Measurements from ENCODE around the gene APOBEC2. TPM values are rescaled to one million over a fixed set of nuclear protein-coding genes. Genes with fewer than 3 reads are reported as not detected.

APOBEC2 gene
- total RNA-seq, 1 experiment from 2014 or later = 4.8 TPM

GRCh38 chr6:41078101-41078500 lies 25.1 kb downstream of the APOBEC2 start:
- intact Hi-C loops (cut with micrococcal nuclease; ENCODE audit: unreplicated experiment) = no loop called here
- DNase-seq = no peak
- no peaks in the 10 kb centered on the region for H3K27me3 ChIP-seq (replicated peaks; ENCODE audit: control insufficient read depth, insufficient read depth, low read length)
- H3K4me1 ChIP-seq = 0 out of 2 replicates have a peak, but pooled peaks cover 8% of the 10 kb centered on the region
- no TSS peak for BruUV-seq (replicated peaks)
- TF ChIP-seq CTCF (IDR thresholded peaks at IDR 0.05; ENCODE audit: insufficient read depth in 1 of 2, low read depth in 1 of 2, low read length in 1 of 2, severe bottlenecking in 1 of 2, unreplicated experiment in 1 of 2) = no peak
- no peaks in the 10 kb centered on the region for H3K9me3 ChIP-seq
- Mint-ChIP-seq H3K4me3 (ENCODE audit: unreplicated experiment) (no peak overlapping the region), H3K27me3 (ENCODE audit: insufficient read depth, unreplicated experiment) (no peaks in the 10 kb centered on the region), H3K27ac (ENCODE audit: unreplicated experiment) (no peak overlapping the region), H3K4me1 (ENCODE audit: low read depth, unreplicated experiment) (peaks cover 18% of the 10 kb centered on the region), H3K9me3 (ENCODE audit: unreplicated experiment) (no peaks in the 10 kb centered on the region), H3K36me3 (ENCODE audit: insufficient read depth, unreplicated experiment) (peaks cover 46% of the 10 kb centered on the region)
- ChIA-PET POLR2A (no interaction called here), CTCF (no interaction called here)
- H3K36me3 ChIP-seq (ENCODE audit: control insufficient read depth, insufficient read depth, low read length) = peaks cover 4% of the 10 kb centered on the region; the same call in 1 of the 2 replicates
- H3K4me3 ChIP-seq (ENCODE audit: low read depth, low read length) = no peak overlapping the region

GRCh38 chr6:41079080-41079479 lies 26.1 kb downstream of the APOBEC2 start:
- H3K27me3 Mint-ChIP-seq (ENCODE audit: insufficient read depth, unreplicated experiment) = no peaks in the 10 kb centered on the region
- BruUV-seq (replicated peaks) = no TSS peak
- intact Hi-C loops (cut with micrococcal nuclease; ENCODE audit: unreplicated experiment) = no loop called here
- DNase-seq = no peak
- H3K4me3 ChIP-seq (ENCODE audit: low read depth, low read length) = no peak overlapping the region
- H3K4me1 Mint-ChIP-seq (ENCODE audit: low read depth, unreplicated experiment) = peaks cover 18% of the 10 kb centered on the region
- CTCF ChIA-PET = no interaction called here
- H3K27ac Mint-ChIP-seq (ENCODE audit: unreplicated experiment) = no peak overlapping the region
- POLR2A ChIA-PET = no interaction called here
- H3K4me1 ChIP-seq = 0 out of 2 replicates have a peak, but pooled peaks cover 8% of the 10 kb centered on the region
- peaks cover 4% of the 10 kb centered on the region; the same call in 1 of the 2 replicates for H3K36me3 ChIP-seq (ENCODE audit: control insufficient read depth, insufficient read depth, low read length)
- H3K9me3 Mint-ChIP-seq (ENCODE audit: unreplicated experiment) = no peaks in the 10 kb centered on the region
- no peak overlapping the region for H3K4me3 Mint-ChIP-seq (ENCODE audit: unreplicated experiment)
- TF ChIP-seq CTCF (IDR thresholded peaks at IDR 0.05; ENCODE audit: insufficient read depth in 1 of 2, low read depth in 1 of 2, low read length in 1 of 2, severe bottlenecking in 1 of 2, unreplicated experiment in 1 of 2) = no peak
- peaks cover 49% of the 10 kb centered on the region for H3K36me3 Mint-ChIP-seq (ENCODE audit: insufficient read depth, unreplicated experiment)
- no peaks in the 10 kb centered on the region for H3K27me3 ChIP-seq (replicated peaks; ENCODE audit: control insufficient read depth, insufficient read depth, low read length)
- no peaks in the 10 kb centered on the region for H3K9me3 ChIP-seq

GRCh38 chr6:41080621-41081020 lies 27.6 kb downstream of the APOBEC2 start:
- DNase-seq = no peak
- intact Hi-C loops (cut with micrococcal nuclease; ENCODE audit: unreplicated experiment) = no loop called here
- Histone ChIP-seq H3K9me3 (no peaks in the 10 kb centered on the region), H3K4me1 (no peaks in the 10 kb centered on the region), H3K27me3 (replicated peaks; ENCODE audit: control insufficient read depth, insufficient read depth, low read length) (no peaks in the 10 kb centered on the region), H3K4me3 (ENCODE audit: low read depth, low read length) (no peak overlapping the region), H3K36me3 (ENCODE audit: control insufficient read depth, insufficient read depth, low read length) (peaks cover 4% of the 10 kb centered on the region; the same call in 1 of the 2 replicates)
- BruUV-seq (replicated peaks) = no TSS peak
- Mint-ChIP-seq H3K36me3 (ENCODE audit: insufficient read depth, unreplicated experiment) (peaks cover 54% of the 10 kb centered on the region), H3K4me3 (ENCODE audit: unreplicated experiment) (no peak overlapping the region), H3K9me3 (ENCODE audit: unreplicated experiment) (no peaks in the 10 kb centered on the region), H3K4me1 (ENCODE audit: low read depth, unreplicated experiment) (peaks cover 2% of the 10 kb centered on the region), H3K27me3 (ENCODE audit: insufficient read depth, unreplicated experiment) (no peaks in the 10 kb centered on the region), H3K27ac (ENCODE audit: unreplicated experiment) (no peak overlapping the region)
- ChIA-PET POLR2A (no interaction called here), CTCF (no interaction called here)
- no peak for TF ChIP-seq CTCF (IDR thresholded peaks at IDR 0.05; ENCODE audit: insufficient read depth in 1 of 2, low read depth in 1 of 2, low read length in 1 of 2, severe bottlenecking in 1 of 2, unreplicated experiment in 1 of 2)

Data from Caco-2 (cell line).